HepG2 (cell line): ENCODE results near the gene SEMA3B.

ENCODE experiments used
- SALL2 ChIP-seq: sonication (generic); formaldehyde crosslinking; IDR thresholded peaks from 2 replicates; pipeline ENCODE4 v1.8.1; 2023; ENCODE audit warnings: mild to moderate bottlenecking, missing genetic modification reagents, inconsistent platforms
- ZBTB8A ChIP-seq: sonication (generic); formaldehyde crosslinking; IDR thresholded peaks from 2 replicates; pipeline ENCODE4 v1.4.0; 2020; ENCODE audit warnings: mild to moderate bottlenecking, low read depth, missing genetic modification reagents, borderline replicate concordance
- ZNF773 ChIP-seq: sonication (generic); formaldehyde crosslinking; IDR thresholded peaks from 2 replicates; pipeline ENCODE4 v1.4.0; 2020; ENCODE audit warnings: missing genetic modification reagents, borderline replicate concordance
- TF ChIP-seq, protein P1 (sequence below): IDR thresholded peaks from 2 replicates; pipeline ENCODE4 v1.6.1; 2016; ENCODE audit warnings: missing genetic modification reagents, missing compliant biosample characterization

DNA sequence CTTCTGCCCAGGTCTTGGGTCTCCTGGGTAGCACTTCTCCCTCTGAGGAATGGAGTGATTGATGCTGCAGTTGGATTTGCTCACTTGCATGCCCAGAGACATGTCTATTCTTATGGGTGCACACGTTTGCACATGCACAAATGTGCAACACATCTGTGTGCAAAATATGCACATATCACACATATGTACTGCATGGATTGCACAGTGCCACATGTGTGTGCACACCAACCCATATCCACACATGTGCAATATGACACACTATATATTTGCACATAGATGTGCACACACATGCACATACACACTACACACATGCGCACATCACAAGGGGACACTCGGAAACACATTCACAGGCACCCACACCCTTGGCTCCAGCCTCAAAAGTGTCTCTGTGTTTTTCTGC lies 671 bp upstream of the SEMA3B start:
- TF ChIP-seq ZBTB8A (CRISPR knock-in tag) (no peak), ZNF773 (no peak), SALL2 (CRISPR knock-in tag) (no peak)
- TF ChIP-seq, protein P1, sequence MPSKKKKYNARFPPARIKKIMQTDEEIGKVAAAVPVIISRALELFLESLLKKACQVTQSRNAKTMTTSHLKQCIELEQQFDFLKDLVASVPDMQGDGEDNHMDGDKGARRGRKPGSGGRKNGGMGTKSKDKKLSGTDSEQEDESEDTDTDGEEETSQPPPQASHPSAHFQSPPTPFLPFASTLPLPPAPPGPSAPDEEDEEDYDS (CRISPR knock-in tag) = no peak
